K562 (cell line): ENCODE results near the gene GRIK3. TPM values are rescaled to one million over a fixed set of nuclear protein-coding genes. Genes with fewer than 3 reads are reported as not detected.

Experiments used
- ATAC-seq: fragments of 200-7000 bp; cut with Tn5 transposase; 3 replicates; pipeline ENCODE4 v1.9.1; 2020; ENCODE audit warnings: moderate library complexity
- BruUV-seq: library from RNA; stranded (reverse); fragments of 400-500 nt; replicated peaks from 2 replicates; lab custom pipeline; 2021; lab: Mats Ljungman, UMichigan
- CTCF ChIA-PET: fragments of 300-600 bp; formaldehyde crosslinking; extraction: SDS; loops from one replicate; lab custom pipeline; 2021; ENCODE audit warnings: low intra/inter-chr PET ratio; lab: Yijun Ruan, JAX
- POLR2A ChIA-PET: fragments of 300-600, 350-650 bp; sonication (Branson Sonifier 250); formaldehyde crosslinking; extraction: SDS; loops from one replicate; lab custom pipeline; 2021; ENCODE audit warnings: antibody characterized with exemption, inconsistent platforms; lab: Yijun Ruan, JAX
- DNase-seq, 4 experiments: peaks; one replicate each; pipeline versions ENCODE4 v3.0.0 to v3.0.0-alpha.2; 2011 to 2018; ENCODE audit warnings: low spot score in 3 of 4, mixed read lengths in 3 of 4; ENCODE audit errors: extremely low read depth in 1 of 4
- FAIRE-seq: peaks from 2 replicates; lab custom pipeline; 2011; peaks lifted over from hg19 to GRCh38; lab: Jason Lieb, UNC
- H2AFZ ChIP-seq: 2 replicates; pipeline ENCODE4 v1.6.0; 2011; ENCODE audit warnings: low read depth, low read length, control low read depth, inconsistent platforms
- H3K27ac ChIP-seq: fragments of 200-600 bp; 3 replicates; pipeline ENCODE4 v1.8.0; 2011; ENCODE audit warnings: low read depth, mild to moderate bottlenecking, control low read depth, inconsistent platforms, low read length, moderate library complexity, mixed read lengths; ENCODE audit errors: extremely low read depth
- H3K27me3 ChIP-seq, 2 experiments: fragments of 300-600 bp in 1 of 2; 2 replicates in 1 of 2; 3 replicates in 1 of 2; pipeline versions ENCODE4 v1.6.0 to v1.8.0; 2011; ENCODE audit warnings: inconsistent platforms in 2 of 2, low read length in 2 of 2, mild to moderate bottlenecking in 1 of 2, mixed read lengths in 1 of 2, moderate library complexity in 1 of 2; ENCODE audit not compliant: control insufficient read depth in 2 of 2, insufficient read depth in 2 of 2
- H3K36me3 ChIP-seq: fragments of 300-600 bp; 3 replicates; pipeline ENCODE4 v1.8.0; 2011; ENCODE audit warnings: mild to moderate bottlenecking, low read length, inconsistent platforms; ENCODE audit not compliant: control insufficient read depth, insufficient read depth
- H3K4me1 ChIP-seq, 2 experiments: fragments of 200-600 bp in 1 of 2; replicated peaks in 1 of 2; 2 replicates in 1 of 2; 3 replicates in 1 of 2; pipeline versions ENCODE4 v1.5.1 to v1.8.0; 2011; ENCODE audit warnings: inconsistent platforms in 2 of 2, low read length in 2 of 2, mild to moderate bottlenecking in 1 of 2, mixed read lengths in 1 of 2, moderate library complexity in 1 of 2; ENCODE audit not compliant: control insufficient read depth in 2 of 2, insufficient read depth in 2 of 2
- H3K4me2 ChIP-seq: 2 replicates; pipeline ENCODE4 v1.6.1; 2011; ENCODE audit warnings: low read length, control low read depth, inconsistent platforms, mixed read lengths; ENCODE audit not compliant: insufficient read depth
- H3K4me3 ChIP-seq: fragments of 200-600 bp; sonication (generic), shearing (Covaris generic); 2 replicates; pipeline ENCODE4 v1.5.1; 2016; ENCODE audit warnings: control low read depth, inconsistent platforms
- H3K79me2 ChIP-seq: fragments of 200-600 bp; 3 replicates; pipeline ENCODE4 v1.8.0; 2011; ENCODE audit warnings: low read length, inconsistent platforms; ENCODE audit not compliant: control insufficient read depth, insufficient read depth
- H3K9ac ChIP-seq, 2 experiments: 2 replicates each; pipeline versions ENCODE4 v1.6.0 to v1.6.1; 2011; ENCODE audit warnings: low read depth in 2 of 2, low read length in 2 of 2, control low read depth in 1 of 2, inconsistent platforms in 1 of 2, mild to moderate bottlenecking in 1 of 2, mixed read lengths in 1 of 2; ENCODE audit not compliant: insufficient read depth in 1 of 2
- H3K9me1 ChIP-seq: one replicate; pipeline ENCODE4 v1.6.0; 2011; ENCODE audit warnings: inconsistent platforms, mild to moderate bottlenecking, low read length, moderate library complexity; ENCODE audit not compliant: control insufficient read depth, insufficient read depth
- H3K9me3 ChIP-seq: replicated peaks from 2 replicates; pipeline ENCODE4 v1.5.1; 2011; ENCODE audit warnings: low read depth, low read length, inconsistent platforms; ENCODE audit not compliant: control insufficient read depth, insufficient read depth
- H4K20me1 ChIP-seq: replicated peaks from 2 replicates; pipeline ENCODE4 v1.6.1; 2011; ENCODE audit warnings: low read length, inconsistent platforms, mixed read lengths; ENCODE audit not compliant: control insufficient read depth, insufficient read depth
- ADNP ChIP-seq: fragments of 200-800 bp; sonication (Bioruptor generic); IDR thresholded peaks from 2 replicates; pipeline ENCODE4 v1.6.1; 2016; ENCODE audit warnings: missing genetic modification characterization, missing compliant biosample characterization
- CAMTA2 ChIP-seq: fragments of 250-450 bp; sonication (Bioruptor Pico); conservative IDR thresholded peaks from 2 replicates; pipeline ENCODE4 v1.5.1; 2022
- CCNT2 ChIP-seq: IDR thresholded peaks from 2 replicates; pipeline ENCODE4 v1.6.1; 2011; ENCODE audit warnings: borderline replicate concordance, low read depth, mild to moderate bottlenecking, moderate library complexity, mixed read lengths, low read length; ENCODE audit not compliant: insufficient read length; ENCODE audit errors: extremely low read depth
- NUFIP1 ChIP-seq: fragments of 450-650 bp; IDR thresholded peaks from 2 replicates; pipeline ENCODE4 v1.6.1; 2018; ENCODE audit not compliant: partially characterized antibody
- POU5F1 ChIP-seq: fragments of 150-350 bp; IDR thresholded peaks from 2 replicates; pipeline ENCODE4 v1.6.1; 2014; ENCODE audit warnings: borderline replicate concordance, low read length, low read depth, mild to moderate bottlenecking; ENCODE audit not compliant: partially characterized antibody
- STAT5A ChIP-seq: IDR thresholded peaks from 2 replicates; pipeline ENCODE4 v1.6.1; 2012; ENCODE audit warnings: low read length, inconsistent platforms, borderline replicate concordance
- TCF3 ChIP-seq: sonication (generic); formaldehyde crosslinking; IDR thresholded peaks from 2 replicates; pipeline ENCODE4 v1.4.0; 2020; ENCODE audit warnings: mild to moderate bottlenecking, missing genetic modification reagents
- TCF7L2 ChIP-seq: fragments of 150-350 bp; IDR thresholded peaks from 2 replicates; pipeline ENCODE4 v1.6.1; 2016; ENCODE audit warnings: low read depth, mild to moderate bottlenecking, low read length, moderate library complexity
- TEAD4 ChIP-seq, 2 experiments: sonication (generic) in 1 of 2; formaldehyde crosslinking in 1 of 2; IDR thresholded peaks; 2 replicates each; pipeline versions ENCODE4 v1.6.1 to v1.8.0; 2012 to 2022; ENCODE audit warnings: borderline replicate concordance in 1 of 2, inconsistent platforms in 1 of 2, low read length in 1 of 2, mild to moderate bottlenecking in 1 of 2, missing genetic modification reagents in 1 of 2
- ZNF696 ChIP-seq: fragments of 250-450 bp; sonication (Bioruptor Pico); conservative IDR thresholded peaks from 2 replicates; pipeline ENCODE4 v1.4.0; 2020; ENCODE audit warnings: mild to moderate bottlenecking, moderate library complexity
- WGBS: fragments of 100-300 bp; shearing (Covaris generic); methylation state at CpG from one replicate; pipeline ENCODE4 v1.1.6; 2016; ENCODE audit warnings: low coverage, mixed read lengths; ENCODE audit not compliant: insufficient coverage; ENCODE audit errors: missing lambda C conversion rate; 5-methylcytosine and 5-hydroxymethylcytosine counted together
- in situ Hi-C: fragments of 300-500 bp; cut with MboI; formaldehyde crosslinking; loops from 4 replicates; pipeline ENCODE4 v1.15.0; 2018; ENCODE audit warnings: inconsistent platforms, mixed read lengths
- intact Hi-C: fragments of 100-400 bp; cut with micrococcal nuclease; formaldehyde crosslinking; loops from 2 replicates; pipeline ENCODE4 v1.14.2; 2022
- polyA plus RNA-seq, 8 experiments: library from polyadenylated mRNA; depleted of rRNA in 4 of 8; stranded (reverse) in 5 of 8; unstranded in 3 of 8; fragments of >200 nt; fragmentation: Nextera tagmentation in 2 of 8; fragmentation: Illumina TruSeq in 1 of 8; extraction: Ambion mirVana in 2 of 8; extraction: Trizol in 1 of 8; gene quantifications; 2 replicates each; pipeline versions ENCODE4 v1.2.1 to v1.2.3, GENCODE V29; 2011 to 2014; ENCODE audit warnings: inconsistent platforms in 1 of 8, missing spikeins in 1 of 8
- total RNA-seq, 7 experiments: library from RNA; depleted of rRNA in 6 of 7; stranded (reverse); fragments of >200 nt in 6 of 7; fragmentation: Illumina TruSeq in 2 of 7; extraction: Trizol in 2 of 7; gene quantifications; 2 replicates each; pipeline versions ENCODE4 v1.2.1 to v1.2.3, GENCODE V29; 2011 to 2021; ENCODE audit warnings: low replicate concordance in 1 of 7
- TF ChIP-seq, protein P1 (sequence below), 2 experiments: fragments of 450-650 bp in 1 of 2; IDR thresholded peaks; 2 replicates each; pipeline ENCODE4 v1.6.1; 2011 to 2017; ENCODE audit warnings: low read depth in 2 of 2, antibody characterized with exemption in 1 of 2, borderline replicate concordance in 1 of 2, low read length in 1 of 2, mild to moderate bottlenecking in 1 of 2, mixed read lengths in 1 of 2; ENCODE audit not compliant: control insufficient read depth in 1 of 2

GRIK3 gene
- total and polyA plus RNA-seq, 9 of the 15 experiments (the other 6 are each of a cell fraction or from before 2014, with no cell fraction given): not detected

- Histone ChIP-seq H3K9ac (no peak overlapping the region), H3K27me3 (no peaks in the 10 kb centered on the region), H3K79me2 (no peaks in the 10 kb centered on the region), H3K9me1 (no peaks in the 10 kb centered on the region), H3K9me3 (no peaks in the 10 kb centered on the region), H3K4me2 (no peak overlapping the region), H3K4me3 (no peak overlapping the region), H2AFZ (no peak overlapping the region), H3K4me1 (no peaks in the 10 kb centered on the region), H3K27ac (no peak overlapping the region), H3K36me3 (no peaks in the 10 kb centered on the region), H4K20me1 (peaks cover 12% of the 10 kb centered on the region)
- no TSS peak for BruUV-seq
- CTCF ChIA-PET: no interaction called here
- TF ChIP-seq TCF7L2: no peak
- no peak for TF ChIP-seq TEAD4 (IDR thresholded peaks at IDR 0.05; ENCODE audit: low read length)
- no peak for TF ChIP-seq TEAD4 (CRISPR knock-in tag; IDR thresholded peaks at IDR 0.05; ENCODE audit: borderline replicate concordance)
- TF ChIP-seq STAT5A: no peak
- TF ChIP-seq NUFIP1: no peak
- no peak for TF ChIP-seq CCNT2
- TF ChIP-seq, protein P1, sequence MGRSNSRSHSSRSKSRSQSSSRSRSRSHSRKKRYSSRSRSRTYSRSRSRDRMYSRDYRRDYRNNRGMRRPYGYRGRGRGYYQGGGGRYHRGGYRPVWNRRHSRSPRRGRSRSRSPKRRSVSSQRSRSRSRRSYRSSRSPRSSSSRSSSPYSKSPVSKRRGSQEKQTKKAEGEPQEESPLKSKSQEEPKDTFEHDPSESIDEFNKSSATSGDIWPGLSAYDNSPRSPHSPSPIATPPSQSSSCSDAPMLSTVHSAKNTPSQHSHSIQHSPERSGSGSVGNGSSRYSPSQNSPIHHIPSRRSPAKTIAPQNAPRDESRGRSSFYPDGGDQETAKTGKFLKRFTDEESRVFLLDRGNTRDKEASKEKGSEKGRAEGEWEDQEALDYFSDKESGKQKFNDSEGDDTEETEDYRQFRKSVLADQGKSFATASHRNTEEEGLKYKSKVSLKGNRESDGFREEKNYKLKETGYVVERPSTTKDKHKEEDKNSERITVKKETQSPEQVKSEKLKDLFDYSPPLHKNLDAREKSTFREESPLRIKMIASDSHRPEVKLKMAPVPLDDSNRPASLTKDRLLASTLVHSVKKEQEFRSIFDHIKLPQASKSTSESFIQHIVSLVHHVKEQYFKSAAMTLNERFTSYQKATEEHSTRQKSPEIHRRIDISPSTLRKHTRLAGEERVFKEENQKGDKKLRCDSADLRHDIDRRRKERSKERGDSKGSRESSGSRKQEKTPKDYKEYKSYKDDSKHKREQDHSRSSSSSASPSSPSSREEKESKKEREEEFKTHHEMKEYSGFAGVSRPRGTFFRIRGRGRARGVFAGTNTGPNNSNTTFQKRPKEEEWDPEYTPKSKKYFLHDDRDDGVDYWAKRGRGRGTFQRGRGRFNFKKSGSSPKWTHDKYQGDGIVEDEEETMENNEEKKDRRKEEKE (IDR thresholded peaks at IDR 0.05; ENCODE audit: borderline replicate concordance in 1 of 2, control insufficient read depth in 1 of 2, low read depth in 2 of 2, low read length in 1 of 2): no peak
- no peak for TF ChIP-seq CAMTA2 (CRISPR knock-in tag)
- TF ChIP-seq TCF3 (CRISPR knock-in tag): no peak
- no peak for TF ChIP-seq POU5F1
- no peak for TF ChIP-seq ZNF696 (CRISPR knock-in tag)
- no peak for TF ChIP-seq ADNP (tag)
- no peak for DNase-seq
- intact Hi-C loops: no loop called here
- POLR2A ChIA-PET: interaction anchor here (0.9 to 1.3 kb wide), 2 partner anchors 9 to 396 kb away, joined by 3 to 5 read pairs; no protein-coding TSS in a partner anchor
- in situ Hi-C loops: no loop called here
- under 1% methylated on average over 7 of the region's 7 CpGs for WGBS
- no peak for FAIRE-seq
- ATAC-seq: no peak
Measured at GRCh38 chr1:36996106-36996505, 38.2 kb downstream of the GRIK3 start.
